PC-3 (cell line): ENCODE measurements around the gene CREB3L4.

Experiments used
- EZH2 ChIP-seq: fragments of 300-600 bp; sonication (generic); IDR thresholded peaks from one replicate; pipeline ENCODE4 v1.6.1; 2017; ENCODE audit warnings: antibody characterized with exemption, mild to moderate bottlenecking, low read length; ENCODE audit not compliant: unreplicated experiment
- EZH2phosphoT487 ChIP-seq: fragments of 300-600 bp; sonication (generic); IDR thresholded peaks from 2 replicates; pipeline ENCODE4 v1.6.1; 2018; ENCODE audit warnings: mild to moderate bottlenecking, antibody characterized with exemption, low read length, borderline replicate concordance
- TF ChIP-seq, protein P1 (sequence below): fragments of 300-600 bp; sonication (generic); conservative IDR thresholded peaks from 2 replicates; pipeline ENCODE4 v1.5.1; 2017; ENCODE audit warnings: antibody characterized with exemption, low read depth, mild to moderate bottlenecking, low read length

DNA sequence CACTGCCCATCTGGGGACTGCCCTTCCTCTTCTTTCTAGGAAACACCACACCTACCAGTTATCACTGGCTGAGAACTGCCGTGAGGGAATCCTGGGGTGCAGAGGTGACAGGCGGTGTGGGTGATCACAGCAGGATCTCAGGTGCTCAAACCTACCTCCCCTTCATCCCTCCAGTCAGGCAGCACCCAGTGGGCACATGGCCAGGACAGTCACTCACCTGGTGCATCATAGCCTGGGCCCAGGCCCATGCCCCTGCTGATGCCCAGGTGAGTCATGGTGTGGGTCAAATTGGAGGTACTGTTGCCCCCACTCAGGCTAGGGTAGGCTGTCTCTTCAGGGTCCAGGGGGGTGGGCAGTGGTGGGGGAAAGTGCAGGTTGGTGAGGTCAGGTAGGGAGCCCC is 15.9 kb upstream of the CREB3L4 start:
- TF ChIP-seq, protein P1, sequence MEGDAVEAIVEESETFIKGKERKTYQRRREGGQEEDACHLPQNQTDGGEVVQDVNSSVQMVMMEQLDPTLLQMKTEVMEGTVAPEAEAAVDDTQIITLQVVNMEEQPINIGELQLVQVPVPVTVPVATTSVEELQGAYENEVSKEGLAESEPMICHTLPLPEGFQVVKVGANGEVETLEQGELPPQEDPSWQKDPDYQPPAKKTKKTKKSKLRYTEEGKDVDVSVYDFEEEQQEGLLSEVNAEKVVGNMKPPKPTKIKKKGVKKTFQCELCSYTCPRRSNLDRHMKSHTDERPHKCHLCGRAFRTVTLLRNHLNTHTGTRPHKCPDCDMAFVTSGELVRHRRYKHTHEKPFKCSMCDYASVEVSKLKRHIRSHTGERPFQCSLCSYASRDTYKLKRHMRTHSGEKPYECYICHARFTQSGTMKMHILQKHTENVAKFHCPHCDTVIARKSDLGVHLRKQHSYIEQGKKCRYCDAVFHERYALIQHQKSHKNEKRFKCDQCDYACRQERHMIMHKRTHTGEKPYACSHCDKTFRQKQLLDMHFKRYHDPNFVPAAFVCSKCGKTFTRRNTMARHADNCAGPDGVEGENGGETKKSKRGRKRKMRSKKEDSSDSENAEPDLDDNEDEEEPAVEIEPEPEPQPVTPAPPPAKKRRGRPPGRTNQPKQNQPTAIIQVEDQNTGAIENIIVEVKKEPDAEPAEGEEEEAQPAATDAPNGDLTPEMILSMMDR, result no peak
- TF ChIP-seq EZH2 (no peak), EZH2phosphoT487 (no peak)
